Measurements from ENCODE around the gene ABCC10.

The ABCC10 gene

DNA sequence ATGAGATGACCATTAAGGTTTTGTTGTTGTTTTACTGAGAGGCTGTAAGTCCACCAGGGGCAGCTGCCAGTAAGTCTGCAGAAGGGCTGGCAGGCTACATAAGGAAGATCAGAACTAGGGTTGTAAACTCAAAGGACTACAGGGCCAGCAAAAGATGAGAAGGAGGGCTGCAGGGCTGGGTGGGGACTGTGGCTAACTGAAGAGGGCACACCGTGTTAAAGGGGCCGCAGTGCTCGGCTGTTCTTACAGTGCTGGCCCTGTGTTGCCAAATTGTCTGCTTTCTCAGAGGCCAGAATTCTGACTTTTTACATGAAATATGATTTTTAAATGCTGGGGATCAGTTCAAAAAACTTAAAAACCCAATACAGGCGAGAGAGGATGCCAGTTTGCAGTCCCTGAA, 32.4 kb upstream of the ABCC10 start:
- no peaks in the 10 kb centered on the region for H3K36me3 ChIP-seq (ENCODE audit: insufficient read depth, low read length)
- H3K27me3 ChIP-seq (ENCODE audit: insufficient read depth, low read length, poor library complexity, severe bottlenecking) = peaks cover 15% of the 10 kb centered on the region
- no peak overlapping the region for H3K9ac ChIP-seq (ENCODE audit: low read depth, low read length, poor library complexity, severe bottlenecking)
- no peak overlapping the region for H3K4me2 ChIP-seq (ENCODE audit: low read depth, low read length, poor library complexity, severe bottlenecking)
- no peaks in the 10 kb centered on the region for H3K9me2 ChIP-seq (replicated peaks; ENCODE audit: low read depth, low read length)
- H3K4me3 ChIP-seq (ENCODE audit: low read length, poor library complexity, severe bottlenecking) = no peak overlapping the region
- H4K20me1 ChIP-seq (ENCODE audit: insufficient read depth, low read length, poor library complexity, severe bottlenecking) = no peaks in the 10 kb centered on the region
- no peaks in the 10 kb centered on the region for H3F3A ChIP-seq (ENCODE audit: low read depth)
- no peaks in the 10 kb centered on the region for H3K9me3 ChIP-seq (ENCODE audit: insufficient read depth, low read depth, low read length)
- peaks cover 25% of the 10 kb centered on the region for H3K4me1 ChIP-seq (ENCODE audit: insufficient read depth, low read length, poor library complexity, severe bottlenecking)
- H3K79me2 ChIP-seq (ENCODE audit: insufficient read depth, low read length) = no peaks in the 10 kb centered on the region
- no peak overlapping the region for H2AFZ ChIP-seq (ENCODE audit: low read length)
- no peak for TF ChIP-seq EZH2phosphoT487 (IDR thresholded peaks at IDR 0.05; ENCODE audit: borderline replicate concordance)
- TF ChIP-seq, protein P1, sequence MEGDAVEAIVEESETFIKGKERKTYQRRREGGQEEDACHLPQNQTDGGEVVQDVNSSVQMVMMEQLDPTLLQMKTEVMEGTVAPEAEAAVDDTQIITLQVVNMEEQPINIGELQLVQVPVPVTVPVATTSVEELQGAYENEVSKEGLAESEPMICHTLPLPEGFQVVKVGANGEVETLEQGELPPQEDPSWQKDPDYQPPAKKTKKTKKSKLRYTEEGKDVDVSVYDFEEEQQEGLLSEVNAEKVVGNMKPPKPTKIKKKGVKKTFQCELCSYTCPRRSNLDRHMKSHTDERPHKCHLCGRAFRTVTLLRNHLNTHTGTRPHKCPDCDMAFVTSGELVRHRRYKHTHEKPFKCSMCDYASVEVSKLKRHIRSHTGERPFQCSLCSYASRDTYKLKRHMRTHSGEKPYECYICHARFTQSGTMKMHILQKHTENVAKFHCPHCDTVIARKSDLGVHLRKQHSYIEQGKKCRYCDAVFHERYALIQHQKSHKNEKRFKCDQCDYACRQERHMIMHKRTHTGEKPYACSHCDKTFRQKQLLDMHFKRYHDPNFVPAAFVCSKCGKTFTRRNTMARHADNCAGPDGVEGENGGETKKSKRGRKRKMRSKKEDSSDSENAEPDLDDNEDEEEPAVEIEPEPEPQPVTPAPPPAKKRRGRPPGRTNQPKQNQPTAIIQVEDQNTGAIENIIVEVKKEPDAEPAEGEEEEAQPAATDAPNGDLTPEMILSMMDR (conservative IDR thresholded peaks at IDR 0.05; ENCODE audit: low read length) = no peak

- Histone ChIP-seq H4K20me1 (ENCODE audit: insufficient read depth, low read length, poor library complexity, severe bottlenecking) (no peaks in the 10 kb centered on the region), H3K4me2 (ENCODE audit: low read depth, low read length, poor library complexity, severe bottlenecking) (no peak overlapping the region), H3K4me3 (ENCODE audit: low read length, poor library complexity, severe bottlenecking) (no peak overlapping the region), H3K9me3 (ENCODE audit: insufficient read depth, low read depth, low read length) (no peaks in the 10 kb centered on the region), H3K27me3 (ENCODE audit: insufficient read depth, low read length, poor library complexity, severe bottlenecking) (peaks cover 15% of the 10 kb centered on the region), H3K4me1 (ENCODE audit: insufficient read depth, low read length, poor library complexity, severe bottlenecking) (peaks cover 17% of the 10 kb centered on the region), H3K36me3 (ENCODE audit: insufficient read depth, low read length) (no peaks in the 10 kb centered on the region), H3F3A (ENCODE audit: low read depth) (no peaks in the 10 kb centered on the region), H3K9ac (ENCODE audit: low read depth, low read length, poor library complexity, severe bottlenecking) (no peak overlapping the region), H3K79me2 (ENCODE audit: insufficient read depth, low read length) (no peaks in the 10 kb centered on the region), H3K9me2 (replicated peaks; ENCODE audit: low read depth, low read length) (no peaks in the 10 kb centered on the region), H2AFZ (ENCODE audit: low read length) (no peak overlapping the region)
- TF ChIP-seq, protein P1 (conservative IDR thresholded peaks at IDR 0.05; ENCODE audit: low read length) = no peak
- no peak for TF ChIP-seq EZH2phosphoT487 (IDR thresholded peaks at IDR 0.05; ENCODE audit: borderline replicate concordance)
These were observed 31.6 kb upstream of the ABCC10 start for GRCh38 chr6:43395776-43396175.

DNA sequence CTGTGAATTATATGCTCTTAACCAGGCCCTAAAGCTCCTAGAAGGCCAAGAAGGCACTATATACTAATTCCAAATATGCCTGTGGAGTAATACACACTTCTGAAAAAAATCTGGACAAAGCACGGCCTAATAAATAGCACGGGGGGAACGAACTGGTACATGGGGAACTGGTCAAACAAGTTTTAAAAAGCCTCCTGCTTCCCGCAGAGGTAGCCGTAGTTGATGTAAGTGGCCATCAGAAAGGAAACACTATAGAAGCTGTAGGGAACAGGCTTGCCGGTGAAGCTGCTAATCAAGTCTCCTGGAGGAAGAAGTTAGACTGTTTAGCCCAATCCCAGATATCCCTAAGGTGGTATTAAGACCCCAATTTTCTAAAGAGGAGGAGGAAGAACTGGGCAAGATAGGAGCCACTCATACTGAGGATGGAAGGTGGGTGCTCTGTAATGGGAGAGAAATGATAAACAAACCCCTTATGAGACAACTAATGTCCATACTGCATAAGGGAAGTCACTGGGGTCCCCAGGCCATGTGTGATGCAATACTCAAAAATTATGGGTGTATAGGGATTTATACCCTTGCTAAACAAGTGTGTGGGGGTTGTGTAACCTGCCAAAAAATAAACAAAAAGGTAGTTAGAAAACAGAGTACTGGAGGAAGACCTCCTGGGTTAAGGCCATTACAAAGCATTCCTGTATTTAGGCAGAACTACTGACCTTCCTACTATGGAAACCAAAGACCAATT, 30.8 kb upstream of the ABCC10 start:
- no peak overlapping the region for H3K4me2 ChIP-seq (ENCODE audit: low read depth, low read length, poor library complexity, severe bottlenecking)
- H4K20me1 ChIP-seq (ENCODE audit: insufficient read depth, low read length, poor library complexity, severe bottlenecking) = no peaks in the 10 kb centered on the region
- H3K36me3 ChIP-seq (ENCODE audit: insufficient read depth, low read length) = no peaks in the 10 kb centered on the region
- H2AFZ ChIP-seq (ENCODE audit: low read length) = no peak overlapping the region
- no peaks in the 10 kb centered on the region for H3K9me3 ChIP-seq (ENCODE audit: insufficient read depth, low read depth, low read length)
- no peak for TF ChIP-seq EZH2phosphoT487 (IDR thresholded peaks at IDR 0.05; ENCODE audit: borderline replicate concordance)
- TF ChIP-seq, protein P1 (conservative IDR thresholded peaks at IDR 0.05; ENCODE audit: low read length) = no peak
- no peak overlapping the region for H3K4me3 ChIP-seq (ENCODE audit: low read length, poor library complexity, severe bottlenecking)
- H3K79me2 ChIP-seq (ENCODE audit: insufficient read depth, low read length) = no peaks in the 10 kb centered on the region
- peaks cover 10% of the 10 kb centered on the region for H3K4me1 ChIP-seq (ENCODE audit: insufficient read depth, low read length, poor library complexity, severe bottlenecking)
- H3K27me3 ChIP-seq (ENCODE audit: insufficient read depth, low read length, poor library complexity, severe bottlenecking) = peaks cover 14% of the 10 kb centered on the region
- no peak overlapping the region for H3K9ac ChIP-seq (ENCODE audit: low read depth, low read length, poor library complexity, severe bottlenecking)
- no peaks in the 10 kb centered on the region for H3F3A ChIP-seq (ENCODE audit: low read depth)
- no peaks in the 10 kb centered on the region for H3K9me2 ChIP-seq (replicated peaks; ENCODE audit: low read depth, low read length)
